Measurements from ENCODE around the gene SDC3.
"Not testable (repeated sequence)": the region's sequence is repeated elsewhere in the genome, so short reads cannot be mapped to it uniquely, and the experiment has no call there.

DNA sequence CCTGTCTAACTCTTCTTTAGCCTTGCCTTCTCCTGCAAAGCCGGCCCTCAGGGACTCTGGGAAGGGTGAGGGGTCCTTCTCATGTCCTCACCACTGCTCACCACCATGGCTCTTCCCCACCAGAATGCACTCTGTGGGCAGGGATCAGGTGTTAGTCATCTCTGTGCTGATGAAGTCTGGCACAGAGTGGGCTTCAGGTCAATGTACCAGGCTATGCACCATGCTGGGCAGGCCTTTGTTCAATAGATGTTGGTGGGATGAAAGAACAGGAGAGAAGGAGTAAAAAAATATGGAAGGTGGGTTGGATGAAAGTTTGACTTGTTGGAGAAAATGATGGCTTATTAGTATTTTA lies 40.9 kb upstream of the SDC3 start:
- TF ChIP-seq, protein P1, sequence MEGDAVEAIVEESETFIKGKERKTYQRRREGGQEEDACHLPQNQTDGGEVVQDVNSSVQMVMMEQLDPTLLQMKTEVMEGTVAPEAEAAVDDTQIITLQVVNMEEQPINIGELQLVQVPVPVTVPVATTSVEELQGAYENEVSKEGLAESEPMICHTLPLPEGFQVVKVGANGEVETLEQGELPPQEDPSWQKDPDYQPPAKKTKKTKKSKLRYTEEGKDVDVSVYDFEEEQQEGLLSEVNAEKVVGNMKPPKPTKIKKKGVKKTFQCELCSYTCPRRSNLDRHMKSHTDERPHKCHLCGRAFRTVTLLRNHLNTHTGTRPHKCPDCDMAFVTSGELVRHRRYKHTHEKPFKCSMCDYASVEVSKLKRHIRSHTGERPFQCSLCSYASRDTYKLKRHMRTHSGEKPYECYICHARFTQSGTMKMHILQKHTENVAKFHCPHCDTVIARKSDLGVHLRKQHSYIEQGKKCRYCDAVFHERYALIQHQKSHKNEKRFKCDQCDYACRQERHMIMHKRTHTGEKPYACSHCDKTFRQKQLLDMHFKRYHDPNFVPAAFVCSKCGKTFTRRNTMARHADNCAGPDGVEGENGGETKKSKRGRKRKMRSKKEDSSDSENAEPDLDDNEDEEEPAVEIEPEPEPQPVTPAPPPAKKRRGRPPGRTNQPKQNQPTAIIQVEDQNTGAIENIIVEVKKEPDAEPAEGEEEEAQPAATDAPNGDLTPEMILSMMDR (conservative IDR thresholded peaks at IDR 0.05) = not testable (repeated sequence)
- TF ChIP-seq ZFX (IDR thresholded peaks at IDR 0.05) = not testable (repeated sequence)
